Measurements from ENCODE around the gene RIGI.
"Not testable (repeated sequence)": the region's sequence is repeated elsewhere in the genome, so short reads cannot be mapped to it uniquely, and the experiment has no call there.

RIGI gene

GRCh38 chr9:32551276-32552051, 25.5 kb upstream of the RIGI start:
- H3K27ac ChIP-seq (ENCODE audit: low read depth, low read length), result peak overlapping the region; percentile 92
- 0 out of 2 replicates have a peak, but pooled peaks cover 5% of the 10 kb centered on the region for H3K36me3 ChIP-seq (ENCODE audit: low read length)
- no peak for TF ChIP-seq EZH2phosphoT487 (conservative IDR thresholded peaks at IDR 0.05; ENCODE audit: low read length)
- TF ChIP-seq CTCF (IDR thresholded peaks at IDR 0.05; ENCODE audit: insufficient read depth, low read length, poor library complexity, severe bottlenecking), result no peak
- H3K4me2 ChIP-seq (ENCODE audit: low read depth, low read length, poor library complexity, severe bottlenecking), result peak overlapping the region; percentile 75
- H3K27me3 ChIP-seq (ENCODE audit: low read length), result no peaks in the 10 kb centered on the region
- peaks cover 29% of the 10 kb centered on the region for H4K20me1 ChIP-seq (ENCODE audit: low read depth, low read length)
- H3K9me3 ChIP-seq (ENCODE audit: insufficient read depth, low read length), result no peaks in the 10 kb centered on the region
- H3F3A ChIP-seq (ENCODE audit: insufficient read depth), result peaks cover 32% of the 10 kb centered on the region
- no peaks in the 10 kb centered on the region for H3K9me2 ChIP-seq (replicated peaks; ENCODE audit: insufficient read depth, low read length)
- peak overlapping the region; percentile 76 for H3K4me3 ChIP-seq (ENCODE audit: insufficient read depth, low read length, poor library complexity, severe bottlenecking)
- peaks cover 82% of the 10 kb centered on the region for H3K79me2 ChIP-seq (ENCODE audit: insufficient read depth, low read length)
- peak overlapping the region; percentile 81 for H3K9ac ChIP-seq (ENCODE audit: low read length)
- peak overlapping the region; percentile 76 for H2AFZ ChIP-seq (ENCODE audit: low read depth, low read length, severe bottlenecking)

- Histone ChIP-seq H3K27me3 (ENCODE audit: low read length) (no peaks in the 10 kb centered on the region), H3K79me2 (ENCODE audit: insufficient read depth, low read length) (peaks cover 84% of the 10 kb centered on the region), H3F3A (ENCODE audit: insufficient read depth) (peaks cover 32% of the 10 kb centered on the region), H3K36me3 (ENCODE audit: low read length) (0 out of 2 replicates have a peak, but pooled peaks cover 7% of the 10 kb centered on the region), H3K27ac (ENCODE audit: low read depth, low read length) (peak overlapping the region; percentile 92), H3K4me3 (ENCODE audit: insufficient read depth, low read length, poor library complexity, severe bottlenecking) (peak overlapping the region; percentile 76), H3K9me2 (replicated peaks; ENCODE audit: insufficient read depth, low read length) (no peaks in the 10 kb centered on the region), H3K9ac (ENCODE audit: low read length) (peak overlapping the region; percentile 81), H4K20me1 (ENCODE audit: low read depth, low read length) (peaks cover 37% of the 10 kb centered on the region), H3K9me3 (ENCODE audit: insufficient read depth, low read length) (no peaks in the 10 kb centered on the region), H3K4me2 (ENCODE audit: low read depth, low read length, poor library complexity, severe bottlenecking) (peak overlapping the region; percentile 75), H2AFZ (ENCODE audit: low read depth, low read length, severe bottlenecking) (peak overlapping the region; percentile 76)
- TF ChIP-seq EZH2phosphoT487 (conservative IDR thresholded peaks at IDR 0.05; ENCODE audit: low read length), result no peak
- no peak for TF ChIP-seq CTCF (IDR thresholded peaks at IDR 0.05; ENCODE audit: insufficient read depth, low read length, poor library complexity, severe bottlenecking)
Measured at GRCh38 chr9:32550562-32551275, 24.7 kb upstream of the RIGI start.

GRCh38 chr9:32550150-32550561, 24.2 kb upstream of the RIGI start:
- peaks cover 86% of the 10 kb centered on the region for H3K79me2 ChIP-seq (ENCODE audit: insufficient read depth, low read length)
- no peaks in the 10 kb centered on the region for H3K9me2 ChIP-seq (replicated peaks; ENCODE audit: insufficient read depth, low read length)
- TF ChIP-seq EZH2phosphoT487 (conservative IDR thresholded peaks at IDR 0.05; ENCODE audit: low read length), result no peak
- no peak for TF ChIP-seq CTCF (IDR thresholded peaks at IDR 0.05; ENCODE audit: insufficient read depth, low read length, poor library complexity, severe bottlenecking)
- no peaks in the 10 kb centered on the region for H3K27me3 ChIP-seq (ENCODE audit: low read length)
- peak overlapping the region; percentile 81 for H3K9ac ChIP-seq (ENCODE audit: low read length)
- peak overlapping the region; percentile 76 for H3K4me3 ChIP-seq (ENCODE audit: insufficient read depth, low read length, poor library complexity, severe bottlenecking)
- 0 out of 2 replicates have a peak, but pooled peaks cover 7% of the 10 kb centered on the region for H3K36me3 ChIP-seq (ENCODE audit: low read length)
- no peak overlapping the region for H2AFZ ChIP-seq (ENCODE audit: low read depth, low read length, severe bottlenecking)
- peak overlapping the region; percentile 29; the same call in 1 of the 2 replicates for H3K27ac ChIP-seq (ENCODE audit: low read depth, low read length)
- H3F3A ChIP-seq (ENCODE audit: insufficient read depth), result peaks cover 32% of the 10 kb centered on the region
- H3K4me2 ChIP-seq (ENCODE audit: low read depth, low read length, poor library complexity, severe bottlenecking), result peak overlapping the region; percentile 75
- H3K9me3 ChIP-seq (ENCODE audit: insufficient read depth, low read length), result no peaks in the 10 kb centered on the region
- H4K20me1 ChIP-seq (ENCODE audit: low read depth, low read length), result peaks cover 39% of the 10 kb centered on the region

- H2AFZ ChIP-seq (ENCODE audit: low read depth, low read length, severe bottlenecking); H3K27ac ChIP-seq (ENCODE audit: low read depth, low read length); H3K27me3 ChIP-seq (ENCODE audit: low read length); H3K4me3 ChIP-seq (ENCODE audit: insufficient read depth, low read length, poor library complexity, severe bottlenecking); H3K9ac ChIP-seq (ENCODE audit: low read length); H3K9me3 ChIP-seq (ENCODE audit: insufficient read depth, low read length); H3K9me2 ChIP-seq (replicated peaks; ENCODE audit: insufficient read depth, low read length); H3K4me2 ChIP-seq (ENCODE audit: low read depth, low read length, poor library complexity, severe bottlenecking): not testable (repeated sequence)
- H3K79me2 ChIP-seq (ENCODE audit: insufficient read depth, low read length), result peaks cover 92% of the 10 kb centered on the region
- peaks cover 54% of the 10 kb centered on the region for H4K20me1 ChIP-seq (ENCODE audit: low read depth, low read length)
- peaks cover 16% of the 10 kb centered on the region for H3F3A ChIP-seq (ENCODE audit: insufficient read depth)
- H3K36me3 ChIP-seq (ENCODE audit: low read length), result peaks cover 15% of the 10 kb centered on the region; the same call in 1 of the 2 replicates
Measured at GRCh38 chr9:32548213-32548612, 22.2 kb upstream of the RIGI start.

Data from SU-DHL-6 (cell line).